GM12892 (cell line): ENCODE data around the gene ODC1.

ENCODE experiments used
- POLR2A ChIP-seq: IDR thresholded peaks from 2 replicates; pipeline ENCODE4 v1.6.1; 2011; ENCODE audit warnings: low read depth, low read length, control low read depth
- POLR2AphosphoS5 ChIP-seq: IDR thresholded peaks from 2 replicates; pipeline ENCODE4 v1.6.1; 2011; ENCODE audit warnings: low read depth, low read length, control low read depth

DNA sequence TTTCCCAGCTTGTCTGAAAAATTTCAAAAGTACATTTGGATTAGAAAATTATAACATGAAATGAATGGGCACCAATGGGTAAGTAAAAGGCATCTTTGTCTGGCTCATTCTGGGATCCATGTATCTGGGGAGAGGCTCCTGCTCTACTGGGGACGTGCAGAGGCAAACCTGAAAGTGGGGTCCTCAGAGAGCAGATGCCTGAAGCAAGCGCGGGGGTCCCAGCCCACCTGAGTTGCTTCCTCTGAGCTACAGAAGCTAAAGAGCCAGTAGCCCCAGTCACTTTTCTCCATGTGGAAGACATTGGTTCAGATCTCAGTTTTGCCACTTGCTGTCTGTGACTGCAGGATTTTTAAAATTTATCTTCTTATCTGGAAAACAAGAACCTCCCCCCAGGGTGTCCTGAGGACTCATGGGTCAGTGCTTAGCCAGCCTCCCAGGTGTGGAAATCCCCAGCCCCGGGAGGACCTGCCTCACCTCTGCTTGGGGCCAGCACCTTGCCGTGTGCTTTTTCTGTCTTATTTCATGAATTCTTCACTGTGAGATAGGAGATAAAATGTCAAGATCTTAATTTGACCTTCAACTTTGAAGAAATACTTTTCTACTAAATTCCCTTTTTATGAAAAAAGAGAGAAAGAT, 25.1 kb upstream of the ODC1 start:
- TF ChIP-seq POLR2AphosphoS5 (no peak), POLR2A (no peak)
